GM19438 (cell line): ENCODE measurements around the gene SEC31A.
A peak's percentile ranks its signal among the peaks of the same experiment; 100 is the strongest.

ENCODE experiments used
- ATAC-seq: cut with Tn5 transposase; IDR thresholded peaks from one replicate; pipeline ENCODE4 v1.9.1; 2021; ENCODE audit warnings: low read depth; ENCODE audit not compliant: unreplicated experiment

The SEC31A gene

DNA sequence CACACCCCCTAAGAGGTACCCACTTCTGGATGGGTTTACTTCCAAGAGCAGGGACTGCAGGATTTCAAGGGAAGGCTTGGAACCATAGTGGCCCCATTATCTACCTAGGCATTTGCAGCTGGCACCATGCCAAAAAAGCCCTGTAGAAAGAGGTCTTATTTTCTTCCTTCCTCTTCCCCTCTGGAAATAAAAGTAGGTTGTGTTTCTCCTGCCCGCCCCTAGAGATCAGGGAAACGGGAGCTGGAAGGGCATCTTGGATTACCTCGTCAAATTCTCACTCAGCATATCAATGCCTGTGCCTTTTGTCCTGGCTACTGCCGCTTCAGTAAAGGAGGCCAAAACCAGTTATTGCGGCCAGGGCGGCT lies 93.9 kb downstream of the SEC31A start:
- ATAC-seq = no peak

DNA sequence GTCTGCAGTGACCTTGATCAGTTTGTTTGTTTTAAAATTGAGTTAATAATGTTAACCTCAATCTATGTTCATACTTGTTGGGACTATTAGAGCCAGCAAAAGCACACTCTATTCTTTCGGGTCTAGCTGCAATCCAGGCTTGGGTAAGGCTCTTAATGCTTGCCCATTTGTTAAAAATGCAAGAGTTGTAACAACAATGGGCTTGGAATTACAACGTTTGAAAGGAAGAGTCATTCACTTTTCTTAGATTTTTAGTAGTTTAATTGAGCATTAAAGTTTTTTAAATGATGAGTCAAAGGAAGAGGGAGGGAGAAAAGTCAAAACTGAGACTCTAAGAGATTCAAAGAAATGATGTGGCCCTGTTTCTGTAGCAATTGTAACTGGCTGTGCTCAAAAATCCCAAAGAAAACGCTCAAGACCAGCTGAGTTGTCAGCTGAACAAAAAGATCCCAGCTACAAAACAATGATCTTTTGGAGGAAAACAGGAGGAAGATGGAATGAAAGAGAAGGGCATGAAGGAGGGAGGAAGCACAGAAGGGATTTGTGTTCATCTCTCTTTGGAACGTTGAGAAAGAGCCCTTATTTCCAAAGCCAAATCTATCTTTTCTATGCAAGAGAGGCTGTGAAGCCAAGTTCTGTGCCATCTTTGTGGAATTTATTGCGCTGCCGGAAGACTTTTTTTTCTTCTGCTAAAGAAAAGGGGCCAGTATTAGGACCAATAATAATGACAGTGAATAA lies 97.9 kb downstream of the SEC31A start:
- no peak for ATAC-seq

DNA sequence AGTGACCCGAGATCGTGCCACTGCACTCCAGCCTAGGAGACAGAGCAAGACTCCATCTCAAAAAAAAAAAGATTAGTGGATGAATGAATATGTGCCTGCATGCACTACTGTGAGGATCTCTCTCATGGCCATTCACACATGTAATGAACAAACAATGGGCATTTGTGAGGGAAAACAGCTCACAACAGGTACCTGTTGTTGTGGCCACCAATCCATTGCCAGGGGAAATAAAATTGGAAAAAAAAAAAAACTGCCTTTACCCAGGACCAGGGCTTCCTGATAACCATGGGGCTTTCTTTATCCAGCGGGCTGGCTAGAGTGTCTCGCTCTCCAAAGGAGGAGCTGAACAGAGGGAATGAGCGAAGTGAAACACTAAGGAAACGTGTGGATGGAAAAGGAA lies 99.8 kb downstream of the SEC31A start:
- no peak for ATAC-seq

DNA sequence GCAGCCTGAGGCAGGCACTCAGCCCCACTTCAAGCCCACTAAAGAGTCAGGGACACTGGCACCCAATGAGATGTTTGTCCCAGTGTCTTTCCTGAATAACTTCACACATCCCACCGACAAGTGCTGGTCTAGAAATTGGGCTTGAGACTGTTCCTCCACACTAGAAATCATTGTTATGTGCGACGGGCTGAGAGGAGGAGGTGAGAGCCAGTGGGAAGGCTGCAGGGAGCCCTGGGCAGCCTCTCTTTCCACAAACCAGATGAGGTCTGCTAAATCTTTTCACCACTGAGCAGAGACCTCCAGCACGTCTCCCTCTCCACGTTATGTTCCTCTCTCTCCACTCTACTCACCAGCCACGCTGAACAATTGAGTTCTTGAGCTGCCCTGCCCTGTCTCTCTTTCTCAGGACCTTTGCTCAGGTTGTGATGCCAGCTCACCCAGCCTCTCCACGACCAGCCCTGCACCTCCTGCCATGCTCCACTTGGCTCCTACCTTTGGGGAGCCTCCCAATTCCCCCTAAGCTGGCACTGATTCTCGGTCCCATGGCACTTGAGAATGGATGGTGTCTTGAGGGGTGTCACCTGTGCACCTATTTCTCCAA lies 100.8 kb downstream of the SEC31A start:
- no peak for ATAC-seq

DNA sequence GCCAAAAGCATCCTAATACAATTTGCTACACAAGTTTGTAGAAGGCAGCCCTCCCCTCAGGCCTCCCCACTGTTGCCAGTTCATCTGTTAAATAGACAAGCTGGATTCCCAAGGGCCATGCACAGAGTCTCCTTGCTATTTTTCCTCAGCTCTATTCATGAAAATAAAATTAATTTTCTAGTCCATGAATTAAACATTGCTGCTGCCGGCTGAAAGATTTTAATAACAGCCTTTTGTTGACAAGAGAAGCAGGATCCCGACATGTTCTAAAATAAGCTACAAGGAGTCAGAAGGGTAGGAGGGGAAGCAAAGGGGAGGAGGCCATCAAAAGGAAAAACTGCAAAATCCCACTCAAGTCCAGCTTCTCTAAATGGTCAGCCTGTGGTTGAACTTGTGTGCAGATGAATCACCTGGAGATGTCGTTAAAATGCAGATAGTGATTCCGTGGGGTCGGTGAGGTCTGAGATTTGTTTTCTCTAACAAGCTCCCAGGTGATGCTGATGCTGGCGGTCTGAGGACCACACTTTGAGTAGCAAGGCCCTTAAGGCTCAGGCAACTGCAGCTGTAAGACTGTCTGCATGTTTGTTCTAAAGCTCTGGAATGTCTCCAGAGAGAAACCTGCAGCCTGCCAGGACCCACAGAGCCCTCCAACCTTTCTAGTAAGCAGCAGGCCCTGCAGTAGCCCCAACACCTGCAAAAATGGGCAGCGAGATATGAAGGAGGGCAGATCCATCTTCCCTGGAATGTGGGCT lies 101.8 kb downstream of the SEC31A start:
- ATAC-seq = no peak

DNA sequence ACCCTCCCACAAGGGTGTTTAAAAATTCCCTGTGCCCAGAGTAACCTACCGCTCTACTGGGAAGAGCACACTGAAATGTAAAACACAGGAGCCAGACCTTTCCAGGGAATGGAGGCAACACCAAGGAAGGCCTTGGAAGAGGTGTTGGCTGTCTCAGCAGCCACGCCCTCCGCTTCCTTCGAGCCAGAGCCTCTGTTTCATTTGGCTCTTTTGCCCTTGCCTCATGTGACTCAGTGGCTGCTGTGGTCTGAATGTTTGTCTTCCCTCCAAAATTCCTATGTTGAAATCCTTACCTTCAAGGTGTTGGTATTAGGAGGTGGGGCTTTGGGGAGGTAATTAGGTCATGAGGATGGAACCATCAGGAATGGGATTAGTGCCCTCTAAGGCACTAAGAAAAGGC lies 103.6 kb downstream of the SEC31A start:
- ATAC-seq = no peak

DNA sequence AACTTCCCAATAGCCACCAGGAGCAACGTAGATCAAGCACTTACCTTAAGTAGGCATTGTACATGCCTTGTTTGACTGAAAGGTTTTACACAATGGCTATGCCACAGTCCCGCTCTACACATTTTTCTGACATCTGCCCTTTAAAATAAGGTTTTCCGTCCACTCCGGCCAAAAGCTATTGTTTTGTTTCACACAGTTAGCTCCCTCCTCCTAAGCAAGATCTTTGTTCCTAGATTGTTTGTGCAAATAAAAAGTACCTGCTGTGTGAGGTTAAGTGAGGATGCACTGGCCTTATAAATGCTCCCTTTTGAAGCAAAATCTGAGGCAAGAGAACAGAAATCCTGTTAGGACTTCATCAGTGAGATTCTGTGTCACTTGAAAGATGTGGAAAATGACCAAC lies 104.1 kb downstream of the SEC31A start:
- no peak for ATAC-seq

DNA sequence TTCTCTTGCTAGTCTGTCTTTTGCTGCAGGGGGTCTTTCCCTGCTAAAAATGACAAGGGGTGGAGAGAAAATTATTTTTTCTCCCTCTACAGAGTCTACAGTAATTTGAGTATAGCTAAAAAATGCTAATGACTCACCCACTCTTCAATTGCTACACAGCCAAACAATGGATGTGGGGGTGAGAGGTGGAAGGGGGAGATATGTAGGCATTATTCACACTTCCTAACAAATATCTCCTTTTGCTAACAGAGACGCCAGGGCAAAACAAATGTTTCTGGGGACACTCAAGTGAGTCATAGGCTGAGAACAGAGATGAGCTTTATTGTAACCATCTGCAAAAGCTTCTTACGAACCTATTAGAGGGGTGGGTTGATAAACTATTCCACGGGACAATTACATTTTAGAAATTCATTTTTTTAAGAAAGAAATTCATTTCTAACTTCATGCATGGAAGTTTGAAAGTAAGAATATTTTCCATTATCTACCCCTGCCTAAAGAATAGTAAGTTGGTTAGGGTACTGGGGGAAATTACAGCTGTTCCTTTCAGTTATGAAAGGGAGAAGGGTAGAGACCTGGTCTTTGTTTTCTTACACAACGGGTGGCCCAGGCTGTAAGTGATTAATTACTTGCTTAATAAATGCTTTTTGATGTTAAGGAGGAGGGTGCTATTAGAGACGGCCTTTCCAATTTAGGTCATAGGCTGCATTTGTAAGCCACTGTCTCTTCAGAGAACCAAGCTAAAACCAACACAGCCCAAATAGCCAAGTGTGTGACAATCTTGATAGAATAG lies 105.1 kb downstream of the SEC31A start:
- no peak for ATAC-seq

DNA sequence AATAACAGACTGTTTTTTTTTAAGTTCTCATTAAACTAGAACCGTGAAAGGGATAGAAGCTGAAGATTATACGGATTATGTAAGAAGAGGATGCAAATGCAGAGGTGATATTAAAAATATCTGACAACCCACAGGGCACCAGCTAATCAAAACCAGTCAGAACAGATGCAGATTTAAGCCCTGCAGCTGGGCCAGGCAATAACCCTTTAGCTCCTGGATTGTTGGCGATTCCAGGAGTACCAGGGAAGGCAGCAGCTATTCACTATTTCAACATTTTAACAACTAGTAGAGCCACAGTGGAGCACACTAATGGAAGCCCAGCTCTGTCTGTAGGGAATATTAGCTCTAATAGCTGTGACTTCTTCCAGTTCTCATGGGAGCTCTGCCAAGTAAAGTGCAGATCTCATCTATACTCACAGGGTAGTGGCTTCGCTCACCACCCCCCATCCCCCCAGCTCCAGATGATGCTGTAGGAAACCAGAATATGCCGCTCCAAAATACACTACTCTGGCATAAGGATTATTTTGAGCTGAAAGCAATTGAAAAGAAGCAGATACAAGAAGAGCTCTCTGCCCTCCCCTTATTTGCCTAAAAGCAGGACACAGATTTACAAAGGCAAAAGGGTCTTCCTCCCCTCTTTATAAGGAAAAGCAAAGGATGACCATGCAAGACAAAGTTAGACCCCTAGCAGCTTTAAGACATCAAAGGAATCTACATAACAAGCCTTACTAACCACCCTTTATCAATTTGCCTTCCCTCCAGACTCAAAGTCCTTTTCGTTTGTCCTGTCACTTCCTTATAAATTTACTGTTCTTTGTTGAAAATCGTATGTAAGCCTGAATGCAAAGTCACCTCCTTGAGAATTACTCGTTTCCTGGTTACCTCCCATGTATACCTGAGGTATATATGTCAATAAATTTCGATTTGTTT lies 106.0 kb downstream of the SEC31A start:
- no peak for ATAC-seq

DNA sequence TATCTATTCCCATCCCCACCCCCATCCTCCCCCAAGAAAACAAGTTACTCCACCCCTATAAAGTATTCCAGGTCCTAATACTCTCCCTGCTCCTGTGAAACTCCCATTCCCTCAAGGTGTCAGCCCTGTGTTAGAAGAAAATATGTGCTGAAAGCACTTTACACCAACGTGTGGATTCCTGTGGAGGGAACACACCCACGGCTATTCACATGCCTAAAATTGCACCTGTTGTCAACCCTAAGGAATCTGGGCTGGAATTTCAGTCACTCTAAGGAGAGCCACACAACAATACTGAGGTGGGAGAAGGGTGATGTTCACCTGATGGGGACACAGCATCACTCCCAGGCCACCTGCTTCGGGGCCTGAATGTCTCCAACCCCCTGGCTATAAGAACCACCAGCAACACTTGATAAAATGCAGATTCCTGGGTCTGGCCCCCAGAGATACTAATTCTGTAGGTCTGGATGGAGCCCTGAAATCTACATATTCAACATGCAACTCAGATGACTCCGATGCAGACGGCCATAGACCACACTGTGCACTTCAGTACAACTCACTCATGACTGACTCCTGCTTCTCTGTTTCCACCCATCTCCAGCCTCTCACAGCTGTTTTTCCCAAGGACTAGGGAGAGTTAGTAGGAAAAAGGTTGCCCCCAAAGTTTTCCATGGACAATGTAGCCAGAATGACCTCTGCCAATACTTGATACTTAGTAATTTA lies 108.2 kb downstream of the SEC31A start:
- no peak for ATAC-seq

DNA sequence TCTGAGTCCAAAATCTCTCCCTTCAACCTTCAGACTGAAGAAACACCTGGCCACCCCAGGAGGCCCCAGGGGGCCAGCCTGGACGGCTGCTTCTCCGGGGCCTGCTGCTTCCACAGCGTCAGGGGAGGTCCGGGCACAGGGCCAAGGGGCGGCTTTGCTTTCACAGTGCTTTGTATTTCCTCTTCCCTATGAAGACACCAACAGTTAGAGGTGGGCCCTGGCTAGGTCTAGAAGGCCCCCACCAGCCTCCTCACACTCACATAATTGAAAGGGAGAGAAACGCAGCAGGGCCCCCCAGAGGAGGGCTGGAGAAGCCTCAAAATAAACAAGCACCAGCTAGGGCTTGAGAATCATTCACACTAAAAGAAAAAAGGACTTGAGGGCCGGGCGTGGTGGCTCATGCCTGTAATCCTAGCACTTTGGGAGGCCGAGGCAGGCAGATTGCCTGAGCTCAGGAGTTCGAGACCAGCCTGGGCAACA lies 110.2 kb downstream of the SEC31A start:
- peak; percentile 90 for ATAC-seq

DNA sequence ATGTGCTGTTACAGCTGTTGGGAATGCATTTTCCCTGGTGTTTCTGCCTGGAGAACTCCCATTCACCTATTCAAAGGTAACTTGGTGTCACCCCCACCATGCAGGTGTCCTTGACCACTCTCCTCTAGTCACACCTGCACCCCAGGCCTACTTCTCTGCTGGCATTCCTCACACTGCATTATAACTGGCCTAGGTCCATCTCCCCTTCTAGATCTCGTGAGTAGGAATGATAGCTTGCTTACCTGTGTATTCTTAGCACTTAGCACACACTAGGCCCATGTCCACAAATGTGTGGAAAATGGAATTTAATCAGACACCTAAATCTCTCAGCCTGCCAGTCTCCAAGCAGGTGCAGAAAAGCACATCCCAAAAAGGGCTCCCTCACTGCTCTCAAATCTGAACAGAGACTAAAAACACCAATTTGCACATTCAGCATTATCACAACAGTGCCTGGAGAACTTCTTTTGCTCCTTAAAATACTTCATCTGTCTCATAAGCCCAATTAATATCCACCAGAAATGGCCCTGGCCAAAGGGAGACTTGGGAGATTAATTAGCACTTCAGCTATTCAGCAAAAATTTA lies 110.7 kb downstream of the SEC31A start:
- ATAC-seq = peak; percentile 7

DNA sequence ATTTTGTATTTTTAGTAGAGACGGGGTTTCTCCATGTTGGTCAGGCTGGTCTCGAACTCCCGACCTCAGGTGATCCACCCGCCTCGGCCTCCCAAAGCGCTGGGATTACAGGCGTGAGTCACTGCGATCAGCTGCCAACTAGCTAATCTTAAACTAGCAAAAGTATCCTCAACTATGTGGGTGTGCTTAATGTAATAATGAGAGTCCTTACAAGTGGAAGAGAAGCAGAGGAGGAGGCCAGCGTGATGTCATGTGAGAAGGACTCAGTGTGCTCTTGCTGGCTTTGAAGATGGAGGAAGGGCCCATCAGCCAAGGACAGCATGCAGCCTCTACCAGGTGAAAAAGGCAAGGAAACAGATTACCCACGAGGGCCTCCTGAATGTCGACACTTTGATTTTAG lies 111.9 kb downstream of the SEC31A start:
- no peak for ATAC-seq

DNA sequence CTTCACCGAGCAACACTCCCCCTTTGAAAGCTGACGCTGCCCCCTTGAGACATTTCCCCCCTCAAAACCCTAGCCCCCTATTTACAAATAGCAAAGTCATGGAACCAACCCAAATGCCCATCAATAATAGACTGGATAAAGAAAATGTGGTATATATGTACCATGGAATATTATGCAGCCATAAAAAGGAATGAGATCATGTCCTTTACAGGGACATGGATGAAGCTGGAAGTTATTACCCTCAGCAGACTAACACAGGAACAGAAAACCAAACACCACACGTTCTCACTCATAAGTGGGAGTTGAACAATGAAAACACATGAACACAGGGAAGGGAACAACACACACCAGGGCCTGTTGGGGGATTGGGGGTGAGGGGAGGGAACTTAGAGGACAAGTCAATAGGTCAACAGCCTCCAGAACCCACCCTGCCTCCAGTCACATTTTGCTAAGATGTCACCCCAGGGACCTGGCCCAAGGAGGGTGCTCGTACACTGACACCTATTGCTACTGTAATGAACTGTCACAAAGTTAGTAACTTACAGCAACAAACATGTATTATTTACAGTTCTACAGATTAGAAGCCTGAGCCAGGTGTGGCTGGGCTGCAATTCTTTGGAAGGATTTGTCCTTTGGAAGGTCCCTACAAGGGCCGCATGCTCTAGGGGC lies 113.0 kb downstream of the SEC31A start:
- ATAC-seq = no peak

DNA sequence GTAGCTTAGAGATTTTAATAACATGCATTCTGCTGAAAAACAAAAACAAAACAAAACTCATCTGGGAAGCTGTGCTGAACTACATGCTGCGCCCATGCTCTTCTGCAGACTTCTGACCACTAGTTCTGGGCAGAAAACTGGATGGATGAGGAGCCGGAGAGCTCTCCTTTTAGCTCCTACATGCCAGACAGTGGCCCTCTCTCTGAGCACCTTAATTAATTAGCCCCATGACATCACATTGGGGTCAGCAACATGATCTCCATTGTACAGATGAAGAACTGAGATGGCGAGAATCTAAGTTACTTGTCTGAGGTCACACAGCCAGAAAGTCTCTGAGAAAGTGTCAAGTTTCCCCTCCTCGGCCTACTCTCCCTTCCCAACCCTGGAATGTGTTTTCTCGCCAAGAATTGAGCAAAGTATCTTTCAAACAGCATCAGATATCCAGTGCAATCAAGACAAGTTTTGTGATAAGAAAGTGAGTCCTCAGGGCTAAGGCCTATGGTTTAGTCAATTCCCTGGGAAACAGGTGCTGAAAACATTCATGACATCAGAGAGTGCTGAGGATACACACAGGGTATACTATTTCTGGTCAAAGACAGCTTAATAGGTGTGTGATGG lies 113.9 kb downstream of the SEC31A start:
- no peak for ATAC-seq

DNA sequence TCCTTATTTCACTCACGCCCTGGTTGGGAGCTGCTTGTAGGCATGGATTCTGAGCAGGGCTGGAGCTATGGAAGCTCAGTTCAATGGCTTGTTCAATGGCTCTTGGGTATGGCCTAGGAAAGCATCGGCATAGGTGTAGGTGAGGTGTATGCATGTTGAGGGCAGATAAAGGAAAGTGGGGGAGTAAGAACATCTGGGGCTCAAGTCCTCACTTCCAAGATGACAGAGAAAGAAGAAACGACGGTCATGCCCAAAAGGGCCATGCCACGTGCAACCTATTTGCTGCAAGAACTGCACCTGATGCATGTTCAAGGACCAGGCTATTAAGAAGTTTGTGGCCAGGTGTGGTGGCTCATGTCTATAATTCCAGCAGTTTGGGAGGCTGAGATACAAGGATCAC lies 115.7 kb downstream of the SEC31A start:
- ATAC-seq = no peak

DNA sequence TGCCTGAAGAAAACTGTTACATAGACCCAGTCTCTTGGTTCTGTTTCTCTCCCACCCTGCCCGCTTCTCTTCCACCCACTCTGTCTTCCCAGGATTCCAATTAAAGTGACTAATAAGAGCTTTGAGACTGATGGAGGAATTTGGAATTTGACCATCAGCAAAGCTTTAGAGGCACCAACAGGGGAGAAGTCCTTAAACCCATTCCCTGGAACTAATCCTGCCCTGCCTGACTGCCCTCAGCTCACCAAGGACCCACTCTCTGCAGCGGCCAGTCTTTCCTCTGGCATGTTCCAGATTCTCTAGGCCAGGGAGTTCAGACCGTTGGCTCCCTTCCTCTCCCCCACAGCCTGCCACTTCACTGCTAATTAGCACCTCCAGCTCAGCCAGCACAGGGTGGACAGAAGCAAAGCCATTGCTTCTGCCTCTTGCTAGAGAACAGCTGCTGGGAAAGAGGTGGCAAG lies 116.2 kb downstream of the SEC31A start:
- ATAC-seq = no peak

DNA sequence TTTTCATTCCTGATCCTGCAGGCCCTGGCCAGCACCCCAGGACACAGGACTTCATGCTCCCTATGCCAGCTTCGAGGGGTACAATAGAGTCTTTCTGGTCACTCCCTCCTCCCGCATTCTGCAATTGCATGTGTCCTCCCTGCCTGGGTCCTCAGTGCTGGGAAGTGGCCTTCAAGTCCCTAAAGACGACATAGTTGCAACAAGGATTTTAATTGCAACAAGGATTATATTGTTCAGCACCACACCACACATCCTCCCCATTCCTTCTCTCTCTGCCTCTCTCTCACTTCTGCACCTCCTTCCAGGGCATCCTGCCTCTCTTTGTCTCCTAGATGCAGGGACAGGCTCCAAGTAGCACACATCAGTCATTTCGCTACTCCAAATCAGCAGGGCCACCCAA lies 117.9 kb downstream of the SEC31A start:
- no peak for ATAC-seq
